Stimulated activated CD4-positive, alpha-beta T cell treated with anti-CD3 and anti-CD28 coated beads, TNF-alpha, amount 100 ng/mL, for 24 hours (primary cell): ENCODE measurements around the gene IL17C.

Experiments used
- DNase-seq, 3 experiments: peaks; one replicate each; pipeline ENCODE4 v3.0.0-alpha.2; 2020; ENCODE audit warnings: low read depth in 3 of 3

The IL17C gene

DNA sequence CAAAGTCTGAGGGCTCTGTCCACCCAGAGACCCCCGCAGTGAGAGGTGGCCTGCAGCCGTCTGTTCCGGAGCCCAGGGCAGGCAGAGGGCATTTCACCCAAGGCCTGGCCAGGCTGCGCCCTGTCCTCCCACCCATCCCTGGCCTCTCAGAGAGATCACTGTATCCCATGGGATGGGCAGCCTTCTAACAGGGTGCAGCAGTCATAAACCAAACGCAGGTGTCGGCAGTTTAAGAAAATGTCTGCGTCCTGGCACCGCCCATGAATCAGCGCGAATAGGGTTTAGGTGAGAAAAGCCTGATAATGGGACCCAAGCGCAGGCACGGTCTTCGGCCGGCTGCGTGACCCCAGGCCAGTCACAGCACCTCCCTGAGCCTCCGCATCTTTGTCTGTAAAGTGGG is 7.1 kb downstream of the IL17C start:
- no peak for DNase-seq

- DNase-seq: no peak
Observed at GRCh38 chr16:88645941-88646340, 7.6 kb downstream of the IL17C start.

DNA sequence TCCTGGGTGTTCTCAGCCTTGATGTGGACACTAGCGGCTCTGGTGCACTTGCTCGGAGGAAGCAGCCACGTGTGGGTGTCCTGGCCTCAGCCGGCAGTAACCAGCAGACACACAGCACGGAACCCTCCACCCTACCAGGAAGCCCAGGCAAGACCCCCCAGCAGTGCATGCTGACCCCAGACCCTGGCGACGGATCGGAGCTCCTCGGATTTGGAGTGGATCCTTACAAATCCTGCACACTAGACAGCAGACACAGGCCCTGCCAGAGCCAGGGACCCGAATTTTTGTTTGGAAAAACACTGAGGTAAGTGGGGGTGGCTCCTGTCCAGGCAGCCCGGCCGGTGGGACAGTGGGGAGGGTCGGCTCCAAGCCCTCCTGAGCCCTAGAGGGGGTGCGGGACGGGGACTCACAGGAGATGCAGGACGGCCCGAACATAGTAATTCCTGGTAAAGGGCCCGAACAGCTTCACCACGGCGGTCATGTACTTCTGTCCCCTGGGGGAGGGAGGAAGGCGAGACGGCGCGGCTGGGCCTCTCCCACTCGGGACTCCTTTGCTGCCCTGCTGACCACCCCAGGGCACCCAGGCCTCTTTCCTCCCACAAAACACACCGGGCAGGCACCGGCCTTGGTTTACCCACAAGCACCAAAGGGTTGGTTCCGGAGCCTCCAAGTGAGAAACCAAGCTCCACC is 8.1 kb downstream of the IL17C start:
- DNase-seq: no peak

DNA sequence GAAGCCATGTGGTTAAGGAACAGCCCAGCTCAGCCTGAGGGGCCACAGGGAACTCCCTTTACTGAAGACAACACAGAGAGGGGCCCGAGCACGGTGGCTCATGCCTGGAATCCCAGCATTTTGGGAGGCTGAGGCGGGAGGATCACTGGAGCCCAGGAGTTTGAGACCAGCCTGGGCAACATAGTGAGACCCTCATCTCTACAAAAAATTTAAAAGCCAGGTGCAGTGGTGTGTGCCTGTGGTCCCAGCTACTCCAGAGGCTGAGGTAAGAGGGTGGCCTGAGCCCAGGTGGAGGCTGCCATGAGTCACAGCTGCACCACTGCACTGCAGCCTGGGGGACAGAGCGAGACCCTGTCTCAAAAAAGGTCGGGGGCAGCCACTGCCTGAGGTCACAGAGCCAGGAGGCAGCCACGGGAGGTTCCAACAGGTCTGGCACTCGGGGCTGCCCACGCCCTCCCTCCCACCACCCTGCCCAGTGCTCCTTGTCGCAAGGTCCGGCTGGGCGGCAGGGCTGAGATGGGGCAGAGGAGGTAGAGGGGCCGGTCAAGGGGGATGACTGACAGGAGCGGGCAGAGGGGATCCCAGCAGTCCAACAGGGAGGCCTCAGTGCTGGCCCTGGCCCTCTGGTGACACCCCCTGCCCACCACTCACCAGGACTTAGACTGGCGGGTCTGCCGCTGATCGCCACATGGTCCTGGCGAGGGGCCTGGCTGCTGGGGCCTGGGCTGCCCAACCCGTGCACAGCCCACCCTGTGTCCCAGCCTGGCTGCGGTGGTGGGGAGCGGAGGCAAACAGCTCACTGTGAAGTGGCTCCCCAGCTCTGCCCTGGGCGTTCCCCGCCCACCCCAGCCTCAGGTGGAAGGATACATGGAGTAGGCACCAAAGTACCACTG is 9.1 kb downstream of the IL17C start:
- DNase-seq: no peak

DNA sequence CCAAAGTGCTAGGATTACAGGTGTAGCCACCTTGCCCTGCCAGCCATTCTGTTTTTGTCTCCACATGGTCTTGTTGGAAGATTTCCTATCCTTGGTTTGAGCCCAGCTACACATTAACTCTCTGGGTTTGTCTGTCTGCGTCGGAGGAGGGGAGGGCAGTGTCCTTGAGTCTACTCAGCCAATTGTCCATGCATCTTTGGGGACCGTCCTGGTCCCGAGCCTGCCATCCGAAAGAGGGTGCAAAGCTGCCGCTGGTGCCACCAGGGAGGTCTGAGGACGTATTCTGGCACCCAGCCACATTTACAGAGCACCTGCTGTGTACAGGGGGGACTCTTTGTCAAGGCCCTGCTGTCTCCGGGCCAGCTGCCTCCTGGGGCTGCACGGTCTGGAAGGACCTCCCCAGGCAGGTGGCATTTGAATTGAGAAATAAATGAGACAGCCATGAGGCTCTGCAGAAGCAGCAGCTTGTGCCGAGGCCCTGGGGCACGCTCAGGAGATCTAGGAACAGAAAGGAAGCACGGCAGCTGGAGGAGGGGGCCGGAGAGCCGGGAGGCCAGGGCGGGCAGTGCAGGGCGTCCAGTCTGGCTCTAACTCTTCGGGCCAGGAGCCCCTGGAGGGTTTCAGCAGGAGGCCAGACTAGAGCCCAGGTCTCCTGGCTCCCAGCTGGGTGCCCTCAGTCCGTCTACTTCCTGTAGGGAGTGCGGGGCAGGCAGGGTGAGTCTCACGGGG is 11.0 kb downstream of the IL17C start:
- no peak for DNase-seq

GRCh38 chr16:88649924-88650748 is 11.8 kb downstream of the IL17C start:
- DNase-seq: no peak

GRCh38 chr16:88650749-88651275 is 12.4 kb downstream of the IL17C start, which contains the start of gene CYBA:
Gene CYBA (minus strand): TSS chr16:88651053. CDS start chr16:88651013, 40 bp downstream.
- peak; percentile 51 to 89 (median 66) for DNase-seq

DNA sequence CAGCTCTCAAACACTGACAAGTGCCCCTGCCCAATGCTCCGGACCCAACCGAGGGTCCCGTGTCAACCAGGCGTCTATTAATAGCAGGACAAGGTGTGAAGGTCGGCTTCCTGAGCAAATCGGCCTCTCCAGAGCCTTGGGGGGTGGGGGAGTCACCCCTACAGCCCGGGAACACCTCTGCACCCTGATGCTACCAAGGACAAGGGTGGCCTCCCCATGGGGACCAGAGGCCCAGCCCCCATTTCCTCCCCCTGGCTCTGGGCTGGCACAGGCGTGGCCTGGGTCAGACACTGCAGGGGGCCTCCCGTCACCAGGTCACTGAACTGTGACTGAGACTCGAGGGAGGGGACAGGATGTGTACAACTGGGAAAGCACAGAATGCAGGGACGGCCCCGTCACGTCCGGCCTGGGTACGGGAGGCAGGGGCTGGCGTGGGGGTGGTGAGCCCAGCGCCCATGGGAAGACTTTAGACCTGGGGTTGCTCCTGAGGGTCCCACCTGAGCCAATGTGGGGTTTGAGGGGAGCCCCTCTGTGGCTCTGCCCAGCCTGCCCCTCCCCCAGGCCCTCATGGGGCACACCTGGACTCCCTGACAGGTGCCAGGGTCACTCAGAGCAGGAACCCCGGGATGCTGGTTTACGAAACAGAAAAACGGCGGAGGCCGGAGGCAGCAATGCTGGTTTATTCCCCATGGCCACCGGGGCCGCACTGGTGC is 13.1 kb downstream of the IL17C start:
- DNase-seq: peak; percentile 45 to 85 (median 55)

DNA sequence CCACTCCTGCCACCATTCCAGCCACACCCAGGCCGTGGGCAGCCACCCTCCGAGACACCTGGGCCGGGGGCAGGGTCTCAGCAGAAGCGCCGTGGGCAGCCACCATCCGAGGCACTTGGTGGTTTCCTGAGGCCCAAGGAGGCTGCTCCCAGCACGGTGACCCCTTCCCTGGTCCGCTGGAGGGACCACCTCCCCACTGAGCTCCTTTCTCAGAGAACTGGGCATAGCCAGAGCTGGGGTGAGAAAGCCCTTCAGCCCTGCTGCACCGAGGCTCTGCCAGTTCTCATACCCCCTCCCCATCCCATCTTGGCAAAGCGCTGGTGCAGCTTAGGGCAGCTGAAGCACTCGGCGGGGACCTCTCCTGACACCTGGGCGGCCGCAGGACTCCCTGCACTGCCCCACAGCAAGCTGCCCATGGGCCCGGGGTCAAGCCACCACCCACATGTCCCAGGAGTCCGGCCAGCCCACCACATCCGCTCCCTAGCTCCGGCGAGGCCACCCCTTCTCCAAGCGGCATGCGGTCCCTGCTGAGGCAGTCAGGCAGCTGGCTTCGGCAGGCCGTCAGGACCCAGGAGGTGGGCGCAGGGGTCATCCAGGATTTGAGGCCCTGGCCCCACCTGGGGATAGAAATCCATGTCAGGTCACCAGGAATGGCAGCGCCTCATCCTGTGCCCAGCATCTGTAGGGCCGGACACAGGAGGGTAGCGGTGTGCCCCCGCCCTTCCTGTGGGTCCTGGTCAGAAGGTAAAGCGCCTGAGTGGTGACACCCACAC is 13.8 kb downstream of the IL17C start:
- no peak for DNase-seq

DNA sequence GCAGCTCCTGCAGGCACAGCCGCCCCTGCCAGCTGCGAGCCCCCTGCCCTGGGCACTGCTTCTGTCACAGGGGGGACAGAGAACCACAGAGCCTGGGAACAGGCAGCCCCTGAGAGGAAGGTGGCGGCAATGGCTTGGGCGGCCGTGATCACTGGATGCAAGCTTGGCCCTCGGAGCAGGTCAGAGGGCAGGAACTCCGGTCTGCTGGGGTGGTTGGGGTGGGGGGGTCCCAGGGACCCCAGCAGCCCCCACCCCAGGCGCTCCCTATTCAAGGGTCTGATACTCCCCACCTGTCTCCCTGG is 14.3 kb downstream of the IL17C start:
- DNase-seq: no peak

GRCh38 chr16:88653101-88653500 is 14.7 kb downstream of the IL17C start:
- no peak for DNase-seq

GRCh38 chr16:88653596-88654362 is 15.4 kb downstream of the IL17C start:
- DNase-seq: no peak

DNA sequence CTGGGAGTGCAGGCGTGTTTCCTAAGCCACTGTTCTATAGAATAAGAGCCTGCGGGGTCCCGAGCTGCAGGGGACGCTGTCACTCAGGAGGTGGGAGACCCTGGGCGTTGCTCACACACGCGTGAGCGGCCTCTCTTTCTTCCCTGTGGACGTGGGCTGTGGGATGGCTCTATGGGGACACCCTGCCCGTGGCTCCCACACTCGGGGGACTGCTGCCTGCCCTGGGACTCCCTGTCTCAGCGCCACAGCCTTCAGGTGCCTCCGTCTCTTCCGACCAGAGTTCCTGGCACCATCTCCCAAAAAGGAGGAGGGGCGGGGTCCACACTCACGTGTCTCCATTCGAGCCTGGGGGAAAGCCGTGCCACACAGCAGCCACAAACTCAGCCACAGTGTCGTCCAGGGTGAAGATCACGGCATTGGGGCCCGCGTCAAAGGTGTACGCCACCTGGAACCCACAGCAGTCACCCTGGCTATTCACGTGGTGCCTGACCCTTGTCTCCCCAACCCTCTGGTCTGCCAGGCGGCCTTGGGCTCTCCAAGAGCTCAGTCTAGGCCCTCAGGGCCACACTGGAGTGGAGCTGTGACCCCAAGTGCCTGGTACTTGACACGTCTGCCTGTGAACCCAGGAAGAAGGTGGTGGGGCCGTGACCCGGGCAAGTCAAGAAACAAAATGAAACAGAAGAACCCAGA is 16.1 kb downstream of the IL17C start:
- no peak for DNase-seq

- DNase-seq: no peak
Observed at GRCh38 chr16:88655053-88655732, 16.8 kb downstream of the IL17C start.

- no peak for DNase-seq
Observed at GRCh38 chr16:88655733-88656281, 17.4 kb downstream of the IL17C start.

GRCh38 chr16:88656291-88656980 is 18.1 kb downstream of the IL17C start:
- no peak for DNase-seq

- no peak for DNase-seq
Observed at GRCh38 chr16:88657371-88657770, 19.0 kb downstream of the IL17C start.
